WTC11 (cell line): ENCODE data around the gene GNAS. TPM values are rescaled to one million over a fixed set of nuclear protein-coding genes. Genes with fewer than 3 reads are reported as not detected.

Experiments
- ATAC-seq: fragments of 200-7000 bp; cut with Tn5 transposase; 2 replicates; pipeline ENCODE4 v1.10.0; 2021; ENCODE audit warnings: mild to moderate bottlenecking, moderate library complexity
- CTCF ChIA-PET: fragments of 300-600 bp; sonication (Branson Sonifier 250); formaldehyde crosslinking; loops from one replicate; lab custom pipeline; 2021; ENCODE audit warnings: antibody characterized with exemption; lab: Charles Lee
- POLR2A ChIA-PET: fragments of 350-600 bp; sonication (Branson Sonifier 250); formaldehyde crosslinking; loops from one replicate; lab custom pipeline; 2021; ENCODE audit warnings: antibody characterized with exemption; lab: Charles Lee
- DNase-seq: peaks from one replicate; pipeline ENCODE4 v3.0.0; 2021; ENCODE audit warnings: low spot score
- H3K27ac Mint-ChIP-seq: 2 replicates; pipeline ENCODE4 v1.8.0; 2021; ENCODE audit warnings: mixed read lengths
- H3K27me3 Mint-ChIP-seq: 2 replicates; pipeline ENCODE4 v1.8.0; 2021; ENCODE audit warnings: low read depth, mild to moderate bottlenecking, moderate library complexity, mixed read lengths
- H3K36me3 Mint-ChIP-seq: 2 replicates; pipeline ENCODE4 v1.8.0; 2021; ENCODE audit warnings: mixed read lengths
- H3K4me1 Mint-ChIP-seq: 2 replicates; pipeline ENCODE4 v1.8.0; 2022; ENCODE audit warnings: mixed read lengths
- H3K4me3 Mint-ChIP-seq: 2 replicates; pipeline ENCODE4 v1.8.0; 2021; ENCODE audit warnings: mild to moderate bottlenecking, moderate library complexity, mixed read lengths
- H3K9me3 Mint-ChIP-seq: 2 replicates; pipeline ENCODE4 v1.8.0; 2021; ENCODE audit warnings: mixed read lengths
- AFF4 ChIP-seq: sonication (generic); formaldehyde crosslinking; IDR thresholded peaks from 2 replicates; pipeline ENCODE4 v1.8.1; 2023; ENCODE audit warnings: mild to moderate bottlenecking, missing genetic modification reagents, borderline replicate concordance
- AR ChIP-seq: fragments of 250-450 bp; sonication (Bioruptor Pico); IDR thresholded peaks from 2 replicates; pipeline ENCODE4 v1.9.0; 2021; ENCODE audit warnings: mild to moderate bottlenecking
- ATF1 ChIP-seq: sonication (generic); formaldehyde crosslinking; IDR thresholded peaks from 2 replicates; pipeline ENCODE4 v1.8.1; 2023; ENCODE audit warnings: mild to moderate bottlenecking, moderate library complexity, missing genetic modification reagents
- ATF6 ChIP-seq: sonication (generic); formaldehyde crosslinking; IDR thresholded peaks from 2 replicates; pipeline ENCODE4 v1.8.1; 2023; ENCODE audit warnings: mild to moderate bottlenecking, missing genetic modification reagents
- CREM ChIP-seq: sonication (generic); formaldehyde crosslinking; IDR thresholded peaks from 2 replicates; pipeline ENCODE4 v1.8.1; 2022; ENCODE audit warnings: mild to moderate bottlenecking, missing genetic modification reagents, moderate library complexity
- E2F1 ChIP-seq: sonication (generic); formaldehyde crosslinking; IDR thresholded peaks from 2 replicates; pipeline ENCODE4 v1.8.0; 2022; ENCODE audit warnings: mild to moderate bottlenecking, missing genetic modification reagents
- ERG ChIP-seq: fragments of 250-450 bp; sonication (Bioruptor Pico); IDR thresholded peaks from 2 replicates; pipeline ENCODE4 v1.8.0; 2021; ENCODE audit warnings: mild to moderate bottlenecking
- ESRRA ChIP-seq: sonication (generic); formaldehyde crosslinking; IDR thresholded peaks from 2 replicates; pipeline ENCODE4 v1.8.1; 2022; ENCODE audit warnings: mild to moderate bottlenecking, missing genetic modification reagents, borderline replicate concordance
- ETV6 ChIP-seq: sonication (generic); formaldehyde crosslinking; IDR thresholded peaks from 2 replicates; pipeline ENCODE4 v1.8.1; 2022; ENCODE audit warnings: mild to moderate bottlenecking, missing genetic modification reagents
- MAX ChIP-seq: sonication (generic); formaldehyde crosslinking; IDR thresholded peaks from 2 replicates; pipeline ENCODE4 v1.8.0; 2022; ENCODE audit warnings: mild to moderate bottlenecking, missing genetic modification reagents
- NR1H2 ChIP-seq: sonication (generic); formaldehyde crosslinking; IDR thresholded peaks from 2 replicates; pipeline ENCODE4 v1.9.0; 2021; ENCODE audit warnings: mild to moderate bottlenecking, moderate library complexity, missing genetic modification reagents
- NR3C1 ChIP-seq: sonication (generic); formaldehyde crosslinking; conservative IDR thresholded peaks from 2 replicates; pipeline ENCODE4 v1.8.1; 2023; ENCODE audit warnings: low read depth, mild to moderate bottlenecking, missing genetic modification reagents
- RELA ChIP-seq: sonication (generic); formaldehyde crosslinking; IDR thresholded peaks from 2 replicates; pipeline ENCODE4 v1.8.1; 2022; ENCODE audit warnings: missing genetic modification reagents, mild to moderate bottlenecking, borderline replicate concordance
- SMAD4 ChIP-seq: sonication (generic); formaldehyde crosslinking; IDR thresholded peaks from 2 replicates; pipeline ENCODE4 v1.8.0; 2022; ENCODE audit warnings: mild to moderate bottlenecking, missing genetic modification reagents
- SOX15 ChIP-seq: fragments of 250-450 bp; sonication (Bioruptor Pico); IDR thresholded peaks from 2 replicates; pipeline ENCODE4 v1.9.0; 2021; ENCODE audit warnings: mild to moderate bottlenecking
- TCF7 ChIP-seq: sonication (generic); formaldehyde crosslinking; IDR thresholded peaks from 2 replicates; pipeline ENCODE4 v1.8.0; 2022; ENCODE audit warnings: mild to moderate bottlenecking, low read depth, missing genetic modification reagents, moderate library complexity
- TEAD1 ChIP-seq: sonication (generic); formaldehyde crosslinking; IDR thresholded peaks from 2 replicates; pipeline ENCODE4 v1.8.0; 2022; ENCODE audit warnings: mild to moderate bottlenecking, missing genetic modification reagents
- USF1 ChIP-seq: sonication (generic); formaldehyde crosslinking; IDR thresholded peaks from 2 replicates; pipeline ENCODE4 v1.8.0; 2022; ENCODE audit warnings: mild to moderate bottlenecking, missing genetic modification reagents
- ZBTB21 ChIP-seq: sonication (generic); formaldehyde crosslinking; IDR thresholded peaks from 2 replicates; pipeline ENCODE4 v1.8.1; 2023; ENCODE audit warnings: mild to moderate bottlenecking, missing genetic modification reagents, borderline replicate concordance
- ZNF138 ChIP-seq: sonication (generic); formaldehyde crosslinking; conservative IDR thresholded peaks from 2 replicates; pipeline ENCODE4 v1.8.1; 2022; ENCODE audit warnings: mild to moderate bottlenecking, moderate library complexity, missing genetic modification reagents
- ZNF232 ChIP-seq: sonication (generic); formaldehyde crosslinking; IDR thresholded peaks from 2 replicates; pipeline ENCODE4 v1.8.0; 2022; ENCODE audit warnings: mild to moderate bottlenecking, missing genetic modification reagents
- ZNF416 ChIP-seq: fragments of 250-450 bp; sonication (Bioruptor Pico); IDR thresholded peaks from 2 replicates; pipeline ENCODE4 v1.9.0; 2021; ENCODE audit warnings: mild to moderate bottlenecking, inconsistent platforms
- ZNF512 ChIP-seq: sonication (generic); formaldehyde crosslinking; IDR thresholded peaks from 2 replicates; pipeline ENCODE4 v1.8.1; 2022; ENCODE audit warnings: missing genetic modification reagents, borderline replicate concordance
- total RNA-seq: library from RNA; stranded (reverse); gene quantifications from 3 replicates; pipeline ENCODE4 v1.2.3, GENCODE V29; 2021

The GNAS gene
- total RNA-seq, 1 experiment from 2014 or later, result 868 TPM

GRCh38 chr20:58932170-58932569 is 79.7 kb downstream of the GNAS start (continued):
- no peak for TF ChIP-seq ZNF512 (CRISPR knock-in tag)
- TF ChIP-seq ETV6 (CRISPR knock-in tag), result no peak
- no peak for TF ChIP-seq RELA (CRISPR knock-in tag)
- no peak for TF ChIP-seq MAX
- no peak for TF ChIP-seq USF1 (CRISPR knock-in tag)
- TF ChIP-seq NR3C1 (CRISPR knock-in tag), result no peak

GRCh38 chr20:58938078-58938477 is 85.6 kb downstream of the GNAS start:
- ATAC-seq, result no peak
- ChIA-PET POLR2A (no interaction called here), CTCF (interaction anchor here (0.7 to 1.3 kb wide), 4 partner anchors 13 to 466 kb away, joined by 3 to 4 read pairs (median 4); no protein-coding TSS in a partner anchor)
- Mint-ChIP-seq H3K4me1 (0 out of 2 replicates have a peak, but pooled peaks cover 2% of the 10 kb centered on the region), H3K36me3 (no peaks in the 10 kb centered on the region), H3K27me3 (no peaks in the 10 kb centered on the region), H3K4me3 (no peak overlapping the region), H3K9me3 (peaks cover 7% of the 10 kb centered on the region), H3K27ac (no peak overlapping the region)
- DNase-seq, result no peak
- TF ChIP-seq AR (CRISPR knock-in tag) (no peak), E2F1 (CRISPR knock-in tag) (no peak), ZNF416 (CRISPR knock-in tag) (no peak), TEAD1 (CRISPR knock-in tag) (no peak), ATF1 (no peak), AFF4 (CRISPR knock-in tag) (no peak), ZNF138 (CRISPR knock-in tag) (no peak), ATF6 (CRISPR knock-in tag) (no peak), ESRRA (CRISPR knock-in tag) (no peak), ZBTB21 (CRISPR knock-in tag) (no peak), NR1H2 (CRISPR knock-in tag) (no peak), CREM (CRISPR knock-in tag) (no peak), SMAD4 (CRISPR knock-in tag) (no peak), SOX15 (CRISPR knock-in tag) (no peak), ERG (CRISPR knock-in tag) (no peak), ZNF232 (CRISPR knock-in tag) (no peak), ETV6 (CRISPR knock-in tag) (no peak), TCF7 (CRISPR knock-in tag) (no peak)
